ENCODE measurements around the gene SNX25.
"Not testable (repeated sequence)": the region's sequence is repeated elsewhere in the genome, so short reads cannot be mapped to it uniquely, and the experiment has no call there.

The SNX25 gene

DNA sequence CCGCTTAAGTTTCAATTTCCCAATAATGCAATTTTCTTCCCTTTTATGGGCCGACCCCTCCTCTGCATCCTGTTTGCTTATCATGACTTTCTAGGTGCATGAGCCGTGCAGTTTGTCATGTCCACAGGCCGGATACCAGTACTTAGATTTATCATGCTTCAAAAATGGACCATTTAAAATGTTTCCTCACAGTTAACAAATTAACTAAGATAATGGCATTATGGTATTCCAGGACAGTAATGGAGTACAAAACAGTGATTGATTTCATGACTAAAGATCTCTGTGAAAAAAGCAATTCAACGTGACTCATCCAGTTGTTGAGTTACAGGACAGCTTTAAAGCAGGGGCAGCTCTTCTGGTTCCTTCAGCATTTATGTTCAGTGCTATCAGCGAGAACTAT, 23.0 kb downstream of the SNX25 start:
- no peak for DNase-seq (ENCODE audit: low read depth in 3 of 3)

DNA sequence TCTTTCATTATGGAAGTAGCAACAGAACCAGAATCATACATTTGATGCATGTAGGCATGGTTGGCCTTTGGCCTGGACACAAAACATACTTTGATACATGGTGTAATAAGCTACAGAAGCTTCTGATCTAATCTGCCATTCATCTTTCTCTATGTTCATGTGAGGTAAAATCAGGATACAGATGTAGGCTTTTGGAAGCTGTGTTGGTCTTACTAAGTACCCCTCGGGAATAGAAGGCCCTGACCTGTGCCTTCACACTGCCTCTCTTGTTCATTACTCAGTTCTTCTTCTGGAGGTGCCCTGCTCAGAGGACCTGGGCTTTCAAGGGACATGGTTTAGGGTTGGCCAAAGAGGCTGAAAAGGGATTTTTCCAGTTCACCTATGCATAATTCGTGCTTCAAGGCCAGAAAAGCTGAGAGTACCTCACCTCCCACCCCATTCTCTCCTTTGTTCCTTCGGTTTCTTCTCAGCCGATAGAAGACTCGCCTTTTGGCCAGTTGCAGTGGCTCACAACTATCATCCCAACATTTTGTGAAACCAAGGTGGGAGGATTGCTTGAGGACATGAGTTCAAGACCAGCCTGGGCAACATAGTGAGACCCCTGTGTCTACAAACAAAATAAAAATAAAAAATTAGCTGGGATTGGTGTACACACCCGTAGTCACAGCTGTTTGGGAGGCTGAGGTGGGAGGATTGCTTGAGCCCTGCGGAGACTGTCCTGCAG, 25.9 kb downstream of the SNX25 start:
- DNase-seq (ENCODE audit: low read depth in 3 of 3): no peak

DNA sequence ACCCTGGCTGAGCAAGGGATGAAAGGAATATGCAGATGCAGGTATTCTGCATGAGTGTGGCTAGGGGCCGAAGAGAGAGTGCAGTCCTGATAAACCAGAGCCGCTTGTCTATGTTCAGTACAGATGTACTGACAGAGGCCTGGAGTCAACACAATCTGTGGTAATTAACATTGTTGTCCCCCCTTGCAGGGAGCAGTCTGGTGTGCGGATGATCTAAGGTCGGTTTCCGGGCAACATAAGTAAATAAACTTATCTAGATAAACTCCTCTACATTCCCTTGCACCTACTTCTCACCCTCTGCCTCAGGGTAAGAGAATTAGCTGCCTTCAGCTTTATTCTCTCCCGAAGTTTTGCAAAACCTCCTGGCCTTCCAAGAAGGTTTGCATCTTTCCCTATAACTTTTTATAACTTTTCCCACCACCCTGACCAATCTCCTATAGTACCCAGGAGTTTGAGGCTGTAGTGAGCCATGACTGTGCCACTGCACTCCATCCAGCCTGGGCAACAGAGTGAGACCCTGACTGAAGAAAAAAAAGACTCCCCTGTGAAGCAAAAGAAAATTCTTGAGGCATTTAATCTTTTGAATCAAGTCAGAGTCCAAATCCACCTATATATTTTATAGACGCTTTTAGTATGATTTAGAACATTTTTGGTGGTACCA, 26.6 kb downstream of the SNX25 start:
- no peak for DNase-seq (ENCODE audit: low read depth in 3 of 3)

DNA sequence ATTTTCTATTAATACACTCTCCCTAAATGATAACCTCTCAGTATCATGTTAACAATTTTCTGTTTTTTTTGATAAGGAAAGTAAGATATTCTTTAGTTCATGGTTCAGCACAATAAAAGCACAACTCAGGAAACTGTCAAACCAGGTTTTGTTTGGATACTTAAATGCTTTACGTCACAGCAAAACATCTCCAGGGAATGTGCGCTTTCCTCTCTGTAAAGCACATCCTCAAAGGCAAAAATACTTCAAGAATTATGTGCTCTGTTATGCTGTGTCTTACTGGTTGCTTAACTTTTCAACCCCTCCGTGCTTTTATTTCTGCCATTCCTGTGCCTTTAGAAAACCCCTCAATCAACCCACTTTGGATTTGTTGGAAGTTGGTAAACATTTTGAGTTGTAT, 27.8 kb downstream of the SNX25 start:
- DNase-seq (ENCODE audit: low read depth in 3 of 3): no peak

DNA sequence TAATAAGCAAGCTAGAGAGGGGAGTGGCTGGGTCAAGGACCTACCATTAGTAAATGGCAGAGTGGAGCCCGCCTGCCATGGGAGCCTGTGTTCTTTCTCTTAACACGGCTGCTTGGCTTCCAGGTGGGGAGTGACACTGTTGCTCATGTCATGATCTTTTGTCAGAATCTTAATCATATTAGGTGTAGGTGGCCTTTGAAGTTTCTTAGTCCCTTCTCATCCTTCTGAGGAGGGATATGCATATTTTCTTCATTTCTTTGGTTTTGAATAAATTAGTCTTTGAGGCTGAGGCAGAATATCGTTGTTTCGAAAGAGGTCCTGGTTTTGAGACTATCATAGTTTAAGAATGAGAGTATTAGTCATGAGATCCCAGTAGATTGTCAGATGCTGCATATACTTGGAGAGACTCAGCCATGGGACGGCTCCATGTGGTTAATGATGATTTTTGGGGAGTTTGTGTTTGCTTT, 28.9 kb downstream of the SNX25 start:
- peak; percentile 12 to 38 (median 13) for DNase-seq (ENCODE audit: low read depth in 3 of 3)

DNA sequence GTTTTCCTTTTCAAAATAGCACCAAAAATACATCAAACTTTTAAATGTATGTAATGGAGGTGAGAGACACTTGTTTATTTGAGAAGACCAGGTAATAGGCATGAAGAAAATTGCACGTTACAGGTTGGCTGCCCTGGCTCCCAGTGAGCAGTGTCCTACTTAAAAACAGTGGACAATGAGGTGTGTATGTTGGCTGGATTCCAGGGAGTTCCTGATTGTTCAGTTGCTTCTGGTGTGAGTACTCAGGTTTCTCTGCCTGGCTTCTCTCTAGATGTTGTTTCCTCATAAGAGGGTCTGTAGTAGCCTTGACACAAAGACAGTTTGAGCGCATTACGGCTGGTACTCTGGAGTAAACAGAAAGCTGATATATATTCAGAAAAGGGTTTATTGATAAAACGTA, 29.4 kb downstream of the SNX25 start:
- DNase-seq (ENCODE audit: low read depth in 3 of 3): no peak

DNA sequence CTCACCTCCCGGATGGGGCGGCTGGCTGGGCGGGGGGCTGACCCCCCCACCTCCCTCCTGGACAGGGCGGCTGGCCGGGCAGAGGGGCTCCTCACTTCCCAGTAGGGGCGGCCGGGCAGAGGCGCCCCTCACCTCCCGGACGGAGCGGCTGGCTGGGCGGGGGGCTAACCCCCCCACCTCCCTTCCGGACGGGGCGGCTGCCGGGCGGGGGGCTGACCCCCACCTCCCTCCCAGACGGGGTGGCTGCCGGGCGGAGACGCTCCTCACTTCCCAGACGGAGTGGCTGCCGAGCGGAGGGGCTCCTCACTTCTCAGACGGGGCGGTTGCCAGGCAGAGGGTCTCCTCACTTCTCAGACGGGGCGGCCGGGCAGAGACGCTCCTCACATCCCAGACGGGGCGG, 31.1 kb downstream of the SNX25 start:
- DNase-seq (ENCODE audit: low read depth in 3 of 3): not testable (repeated sequence)

DNA sequence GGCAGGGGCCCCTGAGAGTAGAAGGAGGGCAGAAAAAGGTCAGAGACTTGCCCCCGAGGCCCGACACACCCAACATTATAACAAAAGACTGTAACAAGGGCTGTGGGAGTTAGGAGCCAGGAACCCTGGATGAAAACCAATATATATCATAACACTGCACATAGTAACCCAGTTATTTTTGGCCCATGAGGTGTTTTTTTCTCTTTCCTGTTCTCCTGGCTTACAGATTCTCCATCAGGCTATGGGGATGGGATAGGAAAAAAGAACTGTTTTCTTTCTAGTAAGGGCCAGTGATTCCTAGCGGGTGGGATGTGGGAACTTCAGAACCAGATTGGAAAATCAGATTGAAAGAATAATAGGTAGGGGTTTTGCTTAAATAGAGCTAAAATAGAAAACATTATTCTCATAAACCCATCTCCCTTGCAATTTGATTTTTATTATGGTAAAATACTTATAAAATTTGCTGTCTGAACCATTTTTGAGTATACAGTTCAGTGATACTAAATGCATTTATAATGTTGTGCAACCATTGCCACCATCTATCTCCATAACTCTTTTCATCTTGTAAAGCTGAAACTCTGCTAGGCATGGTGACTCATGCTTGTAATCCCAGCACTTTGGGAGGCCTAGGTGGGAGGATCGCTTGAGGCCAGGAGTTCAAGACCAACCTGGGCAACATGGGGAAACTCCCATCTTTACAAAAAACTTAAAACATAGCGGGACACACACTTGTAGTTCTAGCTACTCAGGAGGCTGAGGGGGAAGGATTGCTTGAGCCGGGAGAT, 33.5 kb downstream of the SNX25 start:
- DNase-seq (ENCODE audit: low read depth in 3 of 3): no peak

DNA sequence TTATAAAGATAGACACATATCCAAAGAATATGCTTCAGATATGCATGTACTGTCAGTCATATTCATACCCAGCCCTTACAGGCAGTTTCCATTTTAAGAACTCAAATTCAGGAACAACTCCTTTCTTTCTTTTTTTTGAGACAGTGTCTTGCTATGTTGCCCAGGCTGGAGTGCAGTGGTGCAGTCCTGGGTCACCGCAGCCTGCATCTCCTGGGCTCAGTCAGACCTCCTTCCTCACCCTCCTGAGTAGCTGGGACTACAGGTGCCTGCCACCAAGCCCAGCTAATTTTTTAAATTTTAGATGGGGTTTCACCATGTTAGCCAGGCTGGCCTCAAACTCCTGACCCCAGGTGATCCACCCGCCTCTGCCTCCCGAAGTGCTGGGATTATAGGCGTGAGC, 34.5 kb downstream of the SNX25 start:
- no peak for DNase-seq (ENCODE audit: low read depth in 3 of 3)

DNA sequence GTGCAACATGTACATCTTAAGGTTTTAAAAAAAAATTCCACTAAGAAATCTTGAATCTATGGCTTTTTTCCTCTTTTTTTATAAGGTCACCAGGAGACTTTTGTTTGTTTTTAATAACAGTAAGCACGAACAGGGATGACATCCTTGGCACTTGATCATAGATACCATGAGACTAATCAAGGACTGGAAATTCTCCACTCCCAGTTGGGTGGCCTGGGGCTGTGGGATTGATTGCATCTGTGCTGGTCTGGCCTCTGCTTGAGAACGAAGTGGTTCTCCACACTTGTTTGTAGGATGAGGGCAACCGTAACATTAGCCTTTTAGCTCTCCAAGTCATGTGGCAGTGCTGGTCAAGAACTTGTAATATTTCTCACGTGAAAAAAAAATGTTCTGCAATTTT, 35.4 kb downstream of the SNX25 start:
- no peak for DNase-seq (ENCODE audit: low read depth in 3 of 3)

DNA sequence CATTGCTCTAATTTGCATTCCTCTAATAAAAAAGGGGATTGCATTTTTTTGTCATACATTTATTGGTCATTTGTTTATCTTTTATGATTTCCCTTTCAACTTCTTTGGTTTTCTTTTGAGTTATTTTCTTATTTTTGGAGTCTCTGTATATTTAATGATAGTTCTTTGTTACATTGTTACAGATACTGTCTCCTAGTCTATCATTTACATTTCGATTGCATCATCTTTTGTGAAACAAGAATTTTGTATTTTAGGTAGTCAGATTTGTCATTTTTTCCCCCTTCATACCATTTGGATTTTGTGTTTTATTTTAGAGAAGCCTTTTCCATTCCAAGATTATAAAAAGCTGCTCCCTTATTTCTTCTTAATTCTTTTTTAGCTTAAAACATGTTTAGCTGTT, 37.1 kb downstream of the SNX25 start:
- no peak for DNase-seq (ENCODE audit: low read depth in 3 of 3)

DNA sequence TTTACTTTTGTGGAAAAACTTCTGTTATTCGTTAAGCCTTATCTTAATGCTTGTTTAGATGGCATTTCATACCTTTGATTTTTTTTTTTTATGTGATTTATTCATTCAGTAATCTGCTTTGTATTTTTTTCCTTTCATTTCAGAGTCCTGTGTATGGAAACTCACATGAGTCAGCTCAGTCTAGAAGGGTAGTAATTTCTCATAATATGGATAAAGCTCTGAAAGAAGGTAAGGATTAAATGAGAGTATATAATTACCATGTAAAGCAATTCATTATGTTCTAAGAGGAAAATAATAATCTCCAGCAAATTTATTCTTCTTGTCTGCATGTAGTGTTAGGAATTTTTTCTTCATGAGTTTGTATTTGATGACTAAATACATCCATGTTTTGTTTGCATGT, 37.8 kb downstream of the SNX25 start:
- no peak for DNase-seq (ENCODE audit: low read depth in 3 of 3)

DNA sequence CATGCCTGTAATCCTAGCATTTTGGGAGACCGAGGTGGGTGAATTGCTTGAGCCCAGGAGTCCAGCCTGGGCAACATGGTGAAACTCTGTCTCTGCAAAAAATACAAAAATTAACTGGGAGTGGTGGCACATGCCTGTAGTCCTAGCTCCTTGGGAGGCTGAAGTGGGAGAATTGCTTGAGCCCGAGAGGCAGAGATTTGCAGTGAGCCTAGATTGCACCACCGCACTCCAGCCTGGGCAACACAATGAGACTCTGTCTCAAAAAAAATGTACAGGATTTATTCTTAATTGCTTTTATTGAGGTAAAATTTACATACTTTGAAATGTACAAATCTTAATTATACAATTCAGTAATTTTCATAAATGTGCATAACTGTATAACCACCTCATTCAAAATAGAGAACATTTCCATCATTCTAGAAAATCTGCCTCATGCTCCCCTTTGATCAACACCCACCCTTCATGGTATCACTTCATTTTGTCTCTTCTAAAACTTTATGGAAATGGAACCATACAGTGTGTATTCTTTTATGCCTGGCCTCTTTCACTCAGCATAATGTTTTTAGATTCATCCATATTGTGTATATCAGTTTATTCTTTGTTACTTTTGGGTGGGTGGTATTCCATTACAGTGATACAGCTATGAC, 39.1 kb downstream of the SNX25 start:
- no peak for DNase-seq (ENCODE audit: low read depth in 3 of 3)

DNA sequence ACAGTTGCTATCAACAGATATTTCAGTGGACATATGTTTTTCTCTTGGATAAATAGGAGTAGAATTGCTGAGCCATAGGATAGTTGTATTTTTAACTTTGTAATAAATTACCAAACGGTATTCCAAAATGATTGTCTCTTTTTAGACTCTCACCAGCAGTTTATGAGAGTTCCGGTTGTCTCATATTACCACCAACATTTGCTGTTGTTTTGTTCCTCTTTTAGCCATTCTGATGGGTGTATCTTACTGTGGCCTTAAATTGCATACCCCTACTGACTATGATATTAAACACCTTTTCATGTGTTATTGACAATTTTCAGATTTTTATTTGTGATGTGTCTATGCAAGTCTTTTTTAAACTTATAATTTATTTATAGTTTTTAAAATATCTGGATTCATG, 39.7 kb downstream of the SNX25 start:
- DNase-seq (ENCODE audit: low read depth in 3 of 3): no peak

DNA sequence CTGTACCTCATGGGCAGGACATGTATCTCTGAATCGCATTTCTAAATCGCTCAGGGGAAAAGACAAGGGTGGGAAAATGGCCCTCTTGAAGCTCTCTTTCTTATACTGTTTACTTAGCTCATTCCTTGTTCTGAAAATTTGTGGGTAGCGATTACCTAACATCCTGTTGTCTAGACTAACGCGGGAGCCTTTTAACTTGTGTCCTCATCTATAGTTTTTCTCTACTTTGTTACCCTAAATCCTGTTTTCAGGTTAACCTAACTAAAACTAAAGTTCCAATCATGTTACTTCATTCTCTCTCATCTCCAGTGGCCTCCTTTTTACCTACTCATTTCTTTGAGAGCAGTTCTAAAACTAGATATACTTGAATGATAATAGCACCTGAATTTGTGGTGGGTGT, 45.0 kb downstream of the SNX25 start:
- DNase-seq (ENCODE audit: low read depth in 3 of 3): no peak

DNA sequence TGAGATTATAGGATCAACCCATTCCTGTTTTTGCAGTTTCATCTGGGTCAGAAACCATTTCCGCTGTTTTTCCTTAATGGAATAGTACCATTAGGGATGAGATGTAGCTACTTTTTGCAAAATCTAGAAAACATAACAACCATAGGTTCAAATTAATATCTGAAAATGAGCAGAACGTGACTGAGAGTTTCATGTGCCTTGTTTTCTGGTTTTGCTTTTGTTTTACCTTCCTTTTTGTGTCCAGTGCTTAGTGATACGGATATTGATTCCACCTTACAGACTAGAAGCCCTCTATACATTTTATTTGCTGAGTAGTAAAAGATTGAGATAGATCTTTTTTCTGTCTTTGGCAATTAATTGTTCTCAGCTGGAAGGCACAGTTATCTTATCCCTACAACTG, 46.5 kb downstream of the SNX25 start:
- no peak for DNase-seq (ENCODE audit: low read depth in 3 of 3)

DNA sequence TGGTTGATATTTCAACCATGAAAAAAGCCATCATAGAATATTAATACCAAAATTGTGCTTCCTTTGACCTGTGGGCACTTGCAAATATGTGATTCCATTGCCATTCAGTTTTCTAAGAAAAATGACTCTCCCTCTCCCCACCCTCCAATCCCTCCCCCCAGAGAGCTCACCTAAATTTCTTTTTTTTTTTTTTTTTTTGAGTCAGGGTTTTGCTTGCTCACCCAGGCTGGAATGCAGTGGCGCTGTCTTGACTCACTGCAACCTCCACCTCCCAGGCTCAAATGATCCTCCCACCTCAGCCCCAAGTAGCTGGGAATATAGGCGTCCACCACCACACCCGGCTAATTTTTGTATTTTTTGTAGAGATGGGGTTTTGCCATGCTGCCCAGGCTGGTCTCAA, 47.0 kb downstream of the SNX25 start:
- no peak for DNase-seq (ENCODE audit: low read depth in 3 of 3)

DNA sequence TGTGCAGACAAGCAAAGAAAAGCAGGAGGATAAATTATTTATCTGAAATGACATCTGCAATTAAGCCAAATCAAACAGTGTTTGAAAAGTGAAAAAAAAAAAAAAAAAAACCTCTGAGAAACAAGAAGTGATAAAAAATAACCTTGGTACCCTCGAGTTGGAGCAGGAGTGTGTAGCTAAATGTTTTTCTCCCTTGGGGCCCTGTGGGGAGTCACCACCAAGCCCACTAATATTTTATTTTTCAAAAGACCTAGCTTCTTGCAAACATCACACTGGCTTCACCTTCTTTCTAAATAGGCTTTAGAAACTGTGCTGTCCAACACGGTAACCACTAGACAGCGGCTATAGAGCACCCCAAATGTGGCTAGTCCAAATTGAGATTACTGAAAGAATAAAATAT, 47.7 kb downstream of the SNX25 start:
- no peak for DNase-seq (ENCODE audit: low read depth in 3 of 3)

DNA sequence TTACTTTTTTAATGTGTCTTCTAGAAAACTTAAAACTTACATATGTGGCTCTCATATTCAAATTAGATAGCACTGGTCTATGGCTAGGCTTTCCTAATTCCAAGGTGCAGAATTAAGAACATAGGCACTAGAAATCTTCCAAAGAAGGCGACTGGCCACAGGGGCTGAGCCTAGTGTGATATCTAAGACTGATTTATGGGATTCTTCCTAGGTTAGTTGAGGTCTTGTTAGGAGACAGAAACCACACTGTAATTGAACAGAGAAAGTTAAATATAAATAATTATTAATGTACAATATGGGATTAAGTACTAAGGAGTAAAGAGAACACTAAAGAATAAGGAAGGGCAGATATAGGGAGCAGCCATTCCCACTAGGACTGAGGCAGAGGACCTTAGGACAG, 48.3 kb downstream of the SNX25 start:
- no peak for DNase-seq (ENCODE audit: low read depth in 3 of 3)

DNA sequence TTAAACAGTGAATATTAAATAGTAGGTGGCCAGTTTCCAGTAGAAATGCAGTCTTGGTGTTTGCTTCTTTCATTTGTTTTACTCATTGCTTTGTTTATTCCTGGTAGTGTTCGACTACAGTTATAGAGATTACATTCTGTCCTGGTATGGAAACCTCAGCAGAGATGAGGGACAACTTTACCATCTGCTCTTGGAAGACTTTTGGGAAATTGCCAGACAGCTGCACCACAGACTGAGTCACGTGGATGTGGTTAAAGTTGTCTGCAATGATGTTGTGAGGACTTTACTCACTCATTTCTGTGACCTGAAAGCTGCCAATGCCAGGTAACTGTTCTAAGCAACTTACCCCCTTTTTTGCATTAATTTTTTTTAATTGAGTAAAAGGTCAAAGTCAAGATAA, 49.3 kb downstream of the SNX25 start:
- not testable (repeated sequence) for DNase-seq (ENCODE audit: low read depth in 3 of 3)

DNA sequence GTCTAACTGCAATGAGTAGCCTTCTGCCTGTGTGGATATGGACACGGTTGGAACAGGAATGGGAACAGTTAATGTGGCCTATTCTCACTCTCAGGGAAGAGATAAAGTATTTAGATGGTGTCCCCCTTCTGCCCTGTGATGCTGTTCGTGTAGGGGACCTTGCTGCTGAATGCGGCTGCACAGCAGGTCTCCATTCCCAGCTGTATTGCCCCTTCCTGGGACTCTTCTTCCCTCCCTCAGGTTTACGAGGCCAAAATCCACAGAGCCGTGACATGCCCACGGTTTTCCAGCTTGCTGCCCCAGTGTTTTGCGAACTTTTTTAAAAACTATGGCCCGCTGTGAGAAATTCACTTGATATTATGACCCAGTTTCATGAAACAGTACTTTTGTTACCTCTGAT, 50.3 kb downstream of the SNX25 start:
- no peak for DNase-seq (ENCODE audit: low read depth in 3 of 3)

DNA sequence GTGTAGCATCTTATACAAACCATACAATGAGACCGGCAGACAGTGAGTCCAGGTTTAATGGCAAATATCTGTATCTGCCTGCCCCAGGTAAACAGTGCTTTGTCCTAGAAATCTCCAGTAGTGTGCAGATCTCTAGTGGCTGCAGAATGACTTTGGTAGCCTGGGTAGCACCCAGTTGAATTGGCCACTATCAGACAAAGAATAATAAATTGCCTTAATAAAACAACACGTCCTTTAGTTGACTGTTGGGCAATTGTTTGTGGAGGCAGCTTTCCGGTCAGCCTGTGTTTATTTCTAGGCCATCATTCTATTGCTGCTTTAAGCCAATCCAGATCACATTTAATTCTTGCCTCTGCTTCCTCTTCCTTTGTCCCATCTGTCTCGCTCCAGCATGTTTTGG, 52.5 kb downstream of the SNX25 start:
- DNase-seq (ENCODE audit: low read depth in 3 of 3): no peak
